IMR-90 (cell line): Measurements from ENCODE around the gene ACOX1. TPM values are rescaled to one million over a fixed set of nuclear protein-coding genes. Genes with fewer than 3 reads are reported as not detected.

Source experiments
- ATAC-seq: fragments of 200-7000 bp; cut with Tn5 transposase; 2 replicates; pipeline ENCODE4 v1.9.1; 2020; ENCODE audit warnings: low read depth, mild to moderate bottlenecking, moderate library complexity
- BruUV-seq: library from RNA; stranded (reverse); fragments of 400-500 nt; replicated peaks from 2 replicates; lab custom pipeline; 2021; lab: Mats Ljungman, UMichigan
- CTCF ChIA-PET: fragments of 300-600 bp; formaldehyde crosslinking; extraction: SDS; loops from one replicate; lab custom pipeline; 2021; ENCODE audit warnings: antibody characterized with exemption; lab: Yijun Ruan, JAX
- POLR2A ChIA-PET: fragments of 300-600 bp; sonication (Branson Sonifier 250); formaldehyde crosslinking; loops from one replicate; lab custom pipeline; 2022; ENCODE audit warnings: antibody characterized with exemption; ENCODE audit not compliant: unreplicated experiment; lab: Charles Lee
- DNase-seq: peaks from one replicate; pipeline ENCODE4 v3.0.0; 2013
- H2AFZ ChIP-seq: replicated peaks from 2 replicates; pipeline ENCODE3; 2013; ENCODE audit warnings: low read length, mild to moderate bottlenecking; ENCODE audit not compliant: poor library complexity
- H2AK5ac ChIP-seq: 2 replicates; pipeline ENCODE4 v1.6.1; 2013; ENCODE audit warnings: low read depth, low read length, inconsistent platforms
- H2AK9ac ChIP-seq: replicated peaks from 2 replicates; pipeline ENCODE3; 2013; ENCODE audit warnings: mild to moderate bottlenecking, low read depth, low read length, moderate library complexity; ENCODE audit not compliant: poor library complexity
- H2BK120ac ChIP-seq: 2 replicates; pipeline ENCODE4 v1.6.1; 2013; ENCODE audit warnings: low read depth, low read length, inconsistent platforms
- H2BK15ac ChIP-seq: 3 replicates; pipeline ENCODE4 v1.6.1; 2013; ENCODE audit warnings: low read depth, low read length, inconsistent platforms
- H2BK20ac ChIP-seq: 2 replicates; pipeline ENCODE4 v1.6.1; 2013; ENCODE audit warnings: low read depth, mild to moderate bottlenecking, inconsistent platforms, low read length, moderate library complexity
- H2BK5ac ChIP-seq: 2 replicates; pipeline ENCODE4 v1.6.1; 2013; ENCODE audit warnings: mild to moderate bottlenecking, low read depth, low read length, inconsistent platforms; ENCODE audit not compliant: poor library complexity, severe bottlenecking
- H3K14ac ChIP-seq: replicated peaks from 2 replicates; pipeline ENCODE4 v1.6.1; 2013; ENCODE audit warnings: low read depth, low read length, inconsistent platforms
- H3K18ac ChIP-seq: 2 replicates; pipeline ENCODE4 v1.6.1; 2013; ENCODE audit warnings: low read depth, low read length, control low read depth
- H3K23ac ChIP-seq: 2 replicates; pipeline ENCODE4 v1.6.1; 2013; ENCODE audit warnings: low read depth, low read length, inconsistent platforms
- H3K27ac ChIP-seq: 2 replicates; pipeline ENCODE4 v1.5.1; 2013; ENCODE audit warnings: mild to moderate bottlenecking, control low read depth, low read length; ENCODE audit not compliant: insufficient read depth
- H3K27me3 ChIP-seq: 2 replicates; pipeline ENCODE4 v1.6.1; 2013; ENCODE audit warnings: low read length; ENCODE audit not compliant: control insufficient read depth, insufficient read depth
- H3K36me3 ChIP-seq: 2 replicates; pipeline ENCODE4 v1.6.1; 2013; ENCODE audit warnings: low read length, mixed read lengths; ENCODE audit not compliant: control insufficient read depth, insufficient read depth
- H3K4ac ChIP-seq: 2 replicates; pipeline ENCODE4 v1.6.1; 2013; ENCODE audit warnings: low read depth, low read length, inconsistent platforms
- H3K4me1 ChIP-seq: 2 replicates; pipeline ENCODE4 v1.6.1; 2013; ENCODE audit warnings: low read length, mixed read lengths; ENCODE audit not compliant: control insufficient read depth, insufficient read depth
- H3K4me2 ChIP-seq: 2 replicates; pipeline ENCODE4 v1.6.1; 2013; ENCODE audit warnings: low read depth, mild to moderate bottlenecking, control low read depth, low read length, moderate library complexity
- H3K4me3 ChIP-seq: 2 replicates; pipeline ENCODE4 v1.5.1; 2013; ENCODE audit warnings: low read depth, mild to moderate bottlenecking, control low read depth, low read length, moderate library complexity; ENCODE audit not compliant: insufficient read depth
- H3K56ac ChIP-seq: 2 replicates; pipeline ENCODE4 v1.6.1; 2013; ENCODE audit warnings: low read length, inconsistent platforms; ENCODE audit not compliant: insufficient read depth; ENCODE audit errors: extremely low read depth
- H3K79me1 ChIP-seq, 2 experiments: 2 replicates each; pipeline ENCODE4 v1.6.1; 2013; ENCODE audit warnings: low read length in 2 of 2, inconsistent platforms in 1 of 2, low read depth in 1 of 2
- H3K9ac ChIP-seq: 2 replicates; pipeline ENCODE4 v1.6.1; 2013; ENCODE audit warnings: low read depth, low read length, control low read depth
- H3K9me1 ChIP-seq: 2 replicates; pipeline ENCODE4 v1.6.1; 2013; ENCODE audit warnings: low read length, inconsistent platforms; ENCODE audit not compliant: insufficient read depth
- H3K9me3 ChIP-seq: 2 replicates; pipeline ENCODE4 v1.6.1; 2013; ENCODE audit warnings: low read length; ENCODE audit not compliant: control insufficient read depth, insufficient read depth
- H4K20me1 ChIP-seq: 2 replicates; pipeline ENCODE4 v1.6.1; 2013; ENCODE audit warnings: low read length, inconsistent platforms; ENCODE audit not compliant: insufficient read depth
- H4K5ac ChIP-seq: 2 replicates; pipeline ENCODE4 v1.6.1; 2013; ENCODE audit warnings: mild to moderate bottlenecking, low read depth, low read length, control low read depth
- H4K8ac ChIP-seq, 2 experiments: 2 replicates each; pipeline ENCODE4 v1.6.1; 2013; ENCODE audit warnings: low read depth in 2 of 2, low read length in 2 of 2, control low read depth in 1 of 2, inconsistent platforms in 1 of 2
- H4K91ac ChIP-seq: 2 replicates; pipeline ENCODE4 v1.6.1; 2013; ENCODE audit warnings: low read depth, low read length, inconsistent platforms; ENCODE audit not compliant: insufficient read depth
- BHLHE40 ChIP-seq: fragments of 150-350 bp; IDR thresholded peaks from 2 replicates; pipeline ENCODE4 v1.6.1; 2016; ENCODE audit warnings: mild to moderate bottlenecking, low read depth, low read length
- CEBPB ChIP-seq: IDR thresholded peaks from 2 replicates; pipeline ENCODE4 v1.6.1; 2012; ENCODE audit warnings: low read depth, low read length, improper control_type of control experiment
- CHD1 ChIP-seq: IDR thresholded peaks from 2 replicates; pipeline ENCODE4 v1.6.1; 2012; ENCODE audit warnings: low read depth, low read length, improper control_type of control experiment
- CTCF ChIP-seq: conservative IDR thresholded peaks from 2 replicates; pipeline ENCODE4 v1.5.1; 2012; ENCODE audit warnings: mild to moderate bottlenecking, low read depth, low read length, improper control_type of control experiment
- ELK1 ChIP-seq: fragments of 150-350 bp; IDR thresholded peaks from 2 replicates; pipeline ENCODE4 v1.6.1; 2016; ENCODE audit warnings: low read depth, mild to moderate bottlenecking, low read length, moderate library complexity, borderline replicate concordance
- FOS ChIP-seq: fragments of 150-350 bp; IDR thresholded peaks from 2 replicates; pipeline ENCODE4 v1.6.1; 2016; ENCODE audit warnings: low read depth, low read length
- MAFK ChIP-seq: IDR thresholded peaks from 2 replicates; pipeline ENCODE4 v1.6.1; 2012; ENCODE audit warnings: low read depth, low read length, improper control_type of control experiment
- MAZ ChIP-seq: IDR thresholded peaks from 2 replicates; pipeline ENCODE4 v1.6.1; 2012; ENCODE audit warnings: low read depth, mild to moderate bottlenecking, low read length, improper control_type of control experiment, moderate library complexity, borderline replicate concordance
- MXI1 ChIP-seq: IDR thresholded peaks from 2 replicates; pipeline ENCODE4 v1.6.1; 2012; ENCODE audit warnings: low read depth, mild to moderate bottlenecking, low read length, moderate library complexity, borderline replicate concordance
- RAD21 ChIP-seq: IDR thresholded peaks from 2 replicates; pipeline ENCODE4 v1.6.1; 2012; ENCODE audit warnings: low read length, improper control_type of control experiment
- RCOR1 ChIP-seq: IDR thresholded peaks from 2 replicates; pipeline ENCODE4 v1.6.1; 2012; ENCODE audit warnings: mild to moderate bottlenecking, low read length, improper control_type of control experiment; ENCODE audit not compliant: insufficient replicate concordance
- RFX5 ChIP-seq: IDR thresholded peaks from 2 replicates; pipeline ENCODE4 v1.8.0; 2012; ENCODE audit warnings: low read depth, mild to moderate bottlenecking, low read length, moderate library complexity
- SMC3 ChIP-seq: fragments of 150-350 bp; IDR thresholded peaks from 2 replicates; pipeline ENCODE4 v1.6.1; 2016; ENCODE audit warnings: low read depth, mild to moderate bottlenecking, antibody characterized with exemption, low read length, moderate library complexity
- WGBS, 2 experiments: methylation state at CpG; one replicate each; pipeline versions ENCODE4 v1.1.5 to v1.1.7; 2013; ENCODE audit warnings: missing lambda C conversion rate in 2 of 2; ENCODE audit not compliant: insufficient read length in 1 of 2; ENCODE audit errors: extremely low coverage in 2 of 2; 5-methylcytosine and 5-hydroxymethylcytosine counted together
- dilution Hi-C: fragments of 300-500 bp; cut with HindIII; formaldehyde crosslinking; loops from one replicate; pipeline ENCODE4 v1.14.3; 2018; ENCODE audit warnings: low sequenced_read_pairs; ENCODE audit not compliant: unreplicated experiment
- in situ Hi-C: fragments of 300-500 bp; cut with MboI; formaldehyde crosslinking; loops from 3 replicates; pipeline ENCODE4 v1.14.3; 2019; ENCODE audit warnings: low sequenced_read_pairs, inconsistent platforms, mixed read lengths
- intact Hi-C: fragments of 100-400 bp; cut with micrococcal nuclease; formaldehyde crosslinking; loops from 2 replicates; pipeline ENCODE4 v1.10.0; 2022
- polyA plus RNA-seq, 3 experiments: library from polyadenylated mRNA; depleted of rRNA; stranded (reverse); fragments of >200 nt; gene quantifications; 2 replicates each; pipeline ENCODE4 v1.2.3, GENCODE V29; 2012; ENCODE audit warnings: low replicate concordance in 1 of 3
- total RNA-seq: library from RNA; depleted of rRNA; stranded (reverse); fragments of >200 nt; gene quantifications from 2 replicates; pipeline ENCODE4 v1.2.3, GENCODE V29; 2012

ACOX1 gene
- total and polyA plus RNA-seq, 2 of the 4 experiments (the other 2 are of a cell fraction), result 16.1 to 94.8 TPM

- peak; percentile 82 for TF ChIP-seq SMC3
- TF ChIP-seq CEBPB, result no peak
- TF ChIP-seq RAD21, result peak; percentile 91
- TF ChIP-seq RCOR1, result peak; percentile 70
Observed at GRCh38 chr17:75904749-75905521, 74.0 kb downstream of the ACOX1 start, which contains the start of gene MRPL38 (continued).

- Histone ChIP-seq H2BK20ac (no peak overlapping the region), H3K4me2 (no peak overlapping the region), H2AFZ (no peak overlapping the region), H4K91ac (no peak overlapping the region), H3K9me1 (0 out of 2 replicates have a peak, but pooled peaks cover 6% of the 10 kb centered on the region), H4K20me1 (no peaks in the 10 kb centered on the region), H3K27ac (no peak overlapping the region), H3K18ac (no peak overlapping the region), H3K9me3 (no peaks in the 10 kb centered on the region), H4K8ac (no peak overlapping the region), H2BK120ac (no peak overlapping the region), H2AK9ac (no peak overlapping the region), H3K79me1 (peaks cover 10 to 25% of the 10 kb centered on the region in 2 experiments), H3K4me1 (peaks cover 4% of the 10 kb centered on the region), H2BK15ac (no peak overlapping the region), H3K27me3 (no peaks in the 10 kb centered on the region), H3K56ac (no peak overlapping the region), H2AK5ac (no peak overlapping the region), H3K9ac (no peak overlapping the region), H3K4me3 (no peak overlapping the region), H2BK5ac (no peak overlapping the region), H4K5ac (no peak overlapping the region), H3K23ac (no peak overlapping the region), H3K36me3 (peaks cover 30% of the 10 kb centered on the region), H3K14ac (no peak overlapping the region), H3K4ac (no peak overlapping the region)
- POLR2A ChIA-PET, result interaction anchor here (0.7 kb wide), 1 partner anchor 114 kb away, joined by 5 read pairs; no protein-coding TSS in a partner anchor
- WGBS, 2 experiments, result 100% methylated on average over 2 of the region's 6 CpGs; no CpG with 5 or more reads in 1 of the 2 experiments
- CTCF ChIA-PET, result no interaction called here
- BruUV-seq, result no TSS peak
- DNase-seq (no peak), ATAC-seq (no peak)
- intact Hi-C loops (loop anchor here (10.0 kb wide), 1 partner anchor 172 kb away; the partner anchor contains the start of genes GALR2, SRP68 and ZACN), dilution Hi-C loops (no loop called here), in situ Hi-C loops (loop anchor here (10.0 kb wide), 1 partner anchor 382 kb away; no protein-coding TSS in a partner anchor)
- no peak for TF ChIP-seq BHLHE40
- no peak for TF ChIP-seq SMC3
- TF ChIP-seq MAZ, result no peak
- TF ChIP-seq CTCF, result no peak
- no peak for TF ChIP-seq MAFK
- TF ChIP-seq ELK1, result no peak
- TF ChIP-seq MXI1, result no peak
- TF ChIP-seq CHD1, result no peak
- no peak for TF ChIP-seq RFX5
- no peak for TF ChIP-seq FOS
Observed at GRCh38 chr17:75902406-75902805, 76.6 kb downstream of the ACOX1 start.
